Lower leg skin (tissue), 4 donors: ENCODE data around the gene AANAT. TPM values are rescaled to one million over a fixed set of nuclear protein-coding genes. Genes with fewer than 3 reads are reported as not detected.

Source experiments
- DNase-seq, 2 donors: peaks; one replicate each; pipeline ENCODE4 v3.0.0-alpha.2; 2019; ENCODE audit warnings: low spot score in 2 of 2
- H3K4me3 ChIP-seq: fragments of 200-600 bp; sonication (generic); 2 replicates; pipeline ENCODE4 v1.5.1; 2017; ENCODE audit warnings: mild to moderate bottlenecking, low read depth; ENCODE audit not compliant: poor library complexity, severe bottlenecking
- POLR2A ChIP-seq, 2 donors: fragments of 450-650 bp; IDR thresholded peaks; one replicate each; pipeline ENCODE4 v1.6.1; 2016 to 2017; ENCODE audit warnings: antibody characterized with exemption in 2 of 2, mild to moderate bottlenecking in 1 of 2, moderate library complexity in 1 of 2
- WGBS, 2 donors: methylation state at CpG; one replicate each; pipeline ENCODE4 v1.1.5; 2018; 5-methylcytosine and 5-hydroxymethylcytosine counted together
- intact Hi-C: fragments of 100-400 bp; cut with DNase I; formaldehyde crosslinking; loops from one replicate; pipeline ENCODE4 v1.15.0; 2023; ENCODE audit warnings: low total_unique reads
- total RNA-seq, 4 donors: library from RNA; depleted of rRNA; stranded (reverse); fragments of >200 nt; gene quantifications; one replicate each; pipeline ENCODE4 v1.1.0, GENCODE V29; 2016
- TF ChIP-seq, protein P1 (sequence below), 3 donors: fragments of 450-650 bp; IDR thresholded peaks; one replicate each; pipeline ENCODE4 v1.5.1; 2016; ENCODE audit warnings: antibody characterized with exemption in 3 of 3, mild to moderate bottlenecking in 3 of 3, moderate library complexity in 2 of 3

The AANAT gene
- total RNA-seq, 4 donors from 2014 or later = not detected

DNA sequence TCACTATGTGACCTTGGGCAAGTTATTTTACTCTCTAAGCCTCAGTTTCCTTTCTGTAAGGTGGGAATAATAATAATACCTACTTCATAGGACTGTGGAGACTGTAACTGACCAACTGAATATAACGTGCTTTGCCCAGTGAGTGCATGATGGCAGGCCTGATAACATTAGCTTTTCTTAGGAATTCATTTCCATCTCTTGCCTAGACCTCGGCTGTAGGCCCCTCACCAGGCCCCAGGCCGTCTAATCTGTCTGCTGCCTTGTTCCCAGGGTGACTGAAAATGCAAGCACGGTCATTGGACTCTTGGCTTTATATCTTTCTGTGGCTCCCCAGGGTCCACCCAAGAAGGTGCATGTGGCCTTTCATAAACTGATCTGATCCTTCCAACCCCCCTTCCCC is 7.7 kb upstream of the AANAT start:
- intact Hi-C loops = no loop called here
- no peak for DNase-seq
- TF ChIP-seq, protein P1, sequence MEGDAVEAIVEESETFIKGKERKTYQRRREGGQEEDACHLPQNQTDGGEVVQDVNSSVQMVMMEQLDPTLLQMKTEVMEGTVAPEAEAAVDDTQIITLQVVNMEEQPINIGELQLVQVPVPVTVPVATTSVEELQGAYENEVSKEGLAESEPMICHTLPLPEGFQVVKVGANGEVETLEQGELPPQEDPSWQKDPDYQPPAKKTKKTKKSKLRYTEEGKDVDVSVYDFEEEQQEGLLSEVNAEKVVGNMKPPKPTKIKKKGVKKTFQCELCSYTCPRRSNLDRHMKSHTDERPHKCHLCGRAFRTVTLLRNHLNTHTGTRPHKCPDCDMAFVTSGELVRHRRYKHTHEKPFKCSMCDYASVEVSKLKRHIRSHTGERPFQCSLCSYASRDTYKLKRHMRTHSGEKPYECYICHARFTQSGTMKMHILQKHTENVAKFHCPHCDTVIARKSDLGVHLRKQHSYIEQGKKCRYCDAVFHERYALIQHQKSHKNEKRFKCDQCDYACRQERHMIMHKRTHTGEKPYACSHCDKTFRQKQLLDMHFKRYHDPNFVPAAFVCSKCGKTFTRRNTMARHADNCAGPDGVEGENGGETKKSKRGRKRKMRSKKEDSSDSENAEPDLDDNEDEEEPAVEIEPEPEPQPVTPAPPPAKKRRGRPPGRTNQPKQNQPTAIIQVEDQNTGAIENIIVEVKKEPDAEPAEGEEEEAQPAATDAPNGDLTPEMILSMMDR (IDR thresholded peaks at IDR 0.05) = no peak
- no peak for TF ChIP-seq POLR2A (IDR thresholded peaks at IDR 0.05)
- 78 to 85% methylated on average over 4 of the region's 4 CpGs for whole genome bisulfite sequencing, 2 donors
- no peak overlapping the region for H3K4me3 ChIP-seq

DNA sequence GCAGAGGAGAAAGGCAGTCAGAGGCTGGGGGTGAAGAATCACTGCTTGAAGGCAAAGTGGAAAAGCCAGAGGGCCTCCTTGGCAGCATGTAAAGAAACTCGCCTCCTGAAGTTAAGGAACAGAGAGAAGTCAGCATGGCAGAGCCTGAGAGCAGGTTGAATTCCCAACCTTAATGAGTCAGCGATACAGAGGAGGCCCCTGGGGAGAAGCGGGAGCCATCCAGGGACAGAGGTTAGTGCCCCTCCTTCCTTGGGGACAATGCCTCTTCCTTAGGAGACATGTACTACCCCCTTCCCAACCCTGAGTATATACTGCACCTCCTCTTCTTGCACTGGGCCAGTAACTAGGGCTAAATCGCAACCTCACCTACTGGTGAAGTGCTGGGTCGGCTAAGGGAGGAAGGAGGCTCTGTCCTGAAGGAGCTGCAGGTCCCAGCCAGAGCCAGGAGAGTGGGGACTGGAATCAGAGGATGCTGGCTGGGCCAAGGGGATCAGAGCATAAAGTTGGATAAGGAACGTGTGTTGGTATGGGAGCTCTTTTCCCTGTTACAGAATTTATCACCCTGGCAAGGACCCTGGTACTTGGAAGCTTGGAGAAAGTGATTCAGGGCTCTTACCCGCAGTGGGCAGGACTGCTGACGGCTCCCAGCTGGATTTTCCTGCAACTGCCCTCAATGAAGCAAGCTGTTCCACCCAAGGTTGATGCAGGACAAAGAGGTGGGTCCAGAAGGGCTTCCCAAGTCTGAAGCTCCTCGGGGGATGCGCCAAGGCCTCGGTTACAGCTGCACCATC is 5.4 kb upstream of the AANAT start:
- TF ChIP-seq, protein P1 (IDR thresholded peaks at IDR 0.05) = no peak
- TF ChIP-seq POLR2A (IDR thresholded peaks at IDR 0.05) = no peak
- WGBS, 2 donors = 78 to 79% methylated on average over 11 of the region's 11 CpGs
- no peak for DNase-seq
- H3K4me3 ChIP-seq = no peak overlapping the region
- intact Hi-C loops = no loop called here

DNA sequence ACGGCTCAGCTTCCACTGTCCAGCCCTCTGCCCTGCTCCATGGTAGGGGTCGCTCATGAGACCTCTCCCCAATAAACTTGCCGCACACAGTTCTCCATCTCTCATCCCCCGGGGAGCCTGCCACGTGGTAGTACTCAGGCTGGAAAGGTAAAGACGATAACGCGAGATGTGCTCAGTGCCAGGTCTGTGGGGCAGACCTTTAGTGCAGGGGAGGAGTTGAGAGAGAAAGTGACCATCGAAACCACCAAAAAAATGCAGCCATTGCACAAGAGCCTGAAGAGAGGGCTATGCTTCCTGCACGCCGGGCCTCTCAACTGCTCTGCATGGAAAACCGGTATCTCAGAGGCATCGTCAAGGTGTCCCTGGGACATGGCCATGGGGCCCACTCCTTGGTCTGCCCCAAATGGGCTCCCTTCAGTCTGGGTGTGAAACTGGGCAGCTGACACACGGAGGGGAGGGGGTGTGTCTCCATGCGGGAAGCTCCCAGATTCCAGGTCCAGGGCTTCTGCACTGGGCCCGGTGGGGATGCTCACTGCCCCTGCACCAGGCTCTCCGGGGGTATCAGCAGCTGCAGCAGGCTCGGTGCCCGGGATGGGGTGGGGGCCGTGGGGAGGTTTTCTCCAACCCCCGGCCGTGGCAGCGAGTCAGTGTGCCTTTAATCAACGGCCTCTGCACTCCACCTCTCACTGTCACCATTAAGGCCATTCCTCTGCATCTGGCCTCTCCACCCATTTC is 4.7 kb upstream of the AANAT start:
- no peak for TF ChIP-seq POLR2A (IDR thresholded peaks at IDR 0.05)
- TF ChIP-seq, protein P1 (IDR thresholded peaks at IDR 0.05) = no peak
- 80 to 84% methylated on average over 24 of the region's 24 CpGs for WGBS, 2 donors
- intact Hi-C loops = no loop called here
- H3K4me3 ChIP-seq = no peak overlapping the region
- DNase-seq = no peak

DNA sequence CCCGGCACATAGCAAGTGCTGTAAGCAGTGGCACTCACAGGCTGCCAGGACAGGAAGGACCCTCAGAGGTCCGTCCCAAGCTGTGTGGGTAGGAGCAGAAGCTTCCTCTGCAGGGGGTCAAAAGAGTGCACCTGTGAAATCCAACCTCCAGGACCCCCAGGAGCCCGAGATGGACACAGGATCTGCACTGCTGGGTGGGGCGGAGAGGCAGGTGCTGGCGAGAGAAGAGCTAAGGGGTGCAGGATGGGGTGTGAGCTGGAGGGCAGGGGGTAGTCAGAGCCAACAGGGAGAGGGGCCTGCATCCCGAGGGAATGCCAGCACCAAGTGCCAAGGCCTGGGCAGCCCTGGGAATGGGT is 650 bp upstream of the AANAT start:
- DNase-seq = peak in 1 of 2 donors; percentile 78
- no peak for TF ChIP-seq POLR2A (IDR thresholded peaks at IDR 0.05)
- TF ChIP-seq, protein P1 (IDR thresholded peaks at IDR 0.05) = no peak
- WGBS, 2 donors = 81% methylated on average over 6 of the region's 6 CpGs

DNA sequence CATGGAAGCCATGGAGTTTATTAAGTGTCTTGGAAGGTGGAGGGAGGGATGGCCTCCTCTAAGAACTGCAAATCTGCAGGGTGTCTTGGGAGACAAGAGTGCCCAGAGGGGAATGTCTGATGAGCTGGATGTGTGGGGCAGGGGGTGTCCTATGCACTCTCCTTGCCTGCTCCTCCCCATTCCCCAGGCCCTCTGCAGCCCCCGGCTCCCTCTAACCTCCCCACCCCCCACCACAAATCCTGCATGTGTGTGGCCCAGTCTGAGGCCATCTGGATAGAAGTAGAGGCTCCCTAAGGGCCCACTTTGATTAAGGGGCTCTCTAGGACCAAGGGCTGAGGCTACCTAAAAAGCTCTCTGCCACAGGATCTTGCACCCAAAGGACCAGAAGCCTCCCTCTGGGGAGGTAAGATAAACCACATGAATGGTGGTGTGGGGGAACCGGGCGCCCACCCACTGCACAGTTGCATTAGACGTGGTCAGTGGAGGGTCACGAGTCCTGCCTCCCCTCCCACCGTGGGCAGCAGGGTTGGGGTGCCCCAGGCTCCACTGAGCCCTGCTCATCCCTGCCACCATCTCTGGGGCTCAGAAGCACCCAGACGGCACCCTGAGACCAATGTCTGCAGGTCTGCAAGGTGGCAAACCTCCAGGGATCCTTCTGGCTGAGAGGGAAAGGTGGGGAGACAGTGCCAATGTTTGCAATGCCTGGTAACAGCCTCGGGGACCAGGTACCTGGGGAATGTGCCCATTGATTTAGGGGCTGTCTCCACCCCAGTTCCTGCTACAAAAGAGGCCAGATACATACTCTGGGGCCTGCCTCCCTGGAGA is 618 bp downstream of the AANAT start:
- intact Hi-C loops = loop anchor here (2.0 kb wide), 1 partner anchor 37 kb away; no protein-coding TSS in a partner anchor
- no peak for DNase-seq

More for the DNA sequence above, 650 bp upstream of the AANAT start:
- H3K4me3 ChIP-seq = no peak overlapping the region
- intact Hi-C loops = loop anchor here (2.0 kb wide), 1 partner anchor 38 kb away; no protein-coding TSS in a partner anchor

More for the DNA sequence above, 618 bp downstream of the AANAT start:
- no peak overlapping the region for H3K4me3 ChIP-seq
- TF ChIP-seq POLR2A (IDR thresholded peaks at IDR 0.05) = no peak
- TF ChIP-seq, protein P1 (IDR thresholded peaks at IDR 0.05) = no peak
- WGBS, 2 donors = 35 to 69% methylated on average over 3 to 8 of the region's 8 CpGs
